GM12874 (cell line): ENCODE measurements around the gene NTRK1.

Experiments used
- TF ChIP-seq, protein P1 (sequence below): IDR thresholded peaks from 2 replicates; pipeline ENCODE4 v1.5.1; 2011; ENCODE audit warnings: low read depth, mild to moderate bottlenecking, control low read depth, low read length, moderate library complexity; ENCODE audit not compliant: insufficient read depth

NTRK1 gene

GRCh38 chr1:156927215-156928042 lies 66.8 kb downstream of the NTRK1 start:
- TF ChIP-seq, protein P1, sequence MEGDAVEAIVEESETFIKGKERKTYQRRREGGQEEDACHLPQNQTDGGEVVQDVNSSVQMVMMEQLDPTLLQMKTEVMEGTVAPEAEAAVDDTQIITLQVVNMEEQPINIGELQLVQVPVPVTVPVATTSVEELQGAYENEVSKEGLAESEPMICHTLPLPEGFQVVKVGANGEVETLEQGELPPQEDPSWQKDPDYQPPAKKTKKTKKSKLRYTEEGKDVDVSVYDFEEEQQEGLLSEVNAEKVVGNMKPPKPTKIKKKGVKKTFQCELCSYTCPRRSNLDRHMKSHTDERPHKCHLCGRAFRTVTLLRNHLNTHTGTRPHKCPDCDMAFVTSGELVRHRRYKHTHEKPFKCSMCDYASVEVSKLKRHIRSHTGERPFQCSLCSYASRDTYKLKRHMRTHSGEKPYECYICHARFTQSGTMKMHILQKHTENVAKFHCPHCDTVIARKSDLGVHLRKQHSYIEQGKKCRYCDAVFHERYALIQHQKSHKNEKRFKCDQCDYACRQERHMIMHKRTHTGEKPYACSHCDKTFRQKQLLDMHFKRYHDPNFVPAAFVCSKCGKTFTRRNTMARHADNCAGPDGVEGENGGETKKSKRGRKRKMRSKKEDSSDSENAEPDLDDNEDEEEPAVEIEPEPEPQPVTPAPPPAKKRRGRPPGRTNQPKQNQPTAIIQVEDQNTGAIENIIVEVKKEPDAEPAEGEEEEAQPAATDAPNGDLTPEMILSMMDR, result peak; percentile 69

- TF ChIP-seq, protein P1, result no peak
Measured at GRCh38 chr1:156928043-156928602, 67.5 kb downstream of the NTRK1 start.

DNA sequence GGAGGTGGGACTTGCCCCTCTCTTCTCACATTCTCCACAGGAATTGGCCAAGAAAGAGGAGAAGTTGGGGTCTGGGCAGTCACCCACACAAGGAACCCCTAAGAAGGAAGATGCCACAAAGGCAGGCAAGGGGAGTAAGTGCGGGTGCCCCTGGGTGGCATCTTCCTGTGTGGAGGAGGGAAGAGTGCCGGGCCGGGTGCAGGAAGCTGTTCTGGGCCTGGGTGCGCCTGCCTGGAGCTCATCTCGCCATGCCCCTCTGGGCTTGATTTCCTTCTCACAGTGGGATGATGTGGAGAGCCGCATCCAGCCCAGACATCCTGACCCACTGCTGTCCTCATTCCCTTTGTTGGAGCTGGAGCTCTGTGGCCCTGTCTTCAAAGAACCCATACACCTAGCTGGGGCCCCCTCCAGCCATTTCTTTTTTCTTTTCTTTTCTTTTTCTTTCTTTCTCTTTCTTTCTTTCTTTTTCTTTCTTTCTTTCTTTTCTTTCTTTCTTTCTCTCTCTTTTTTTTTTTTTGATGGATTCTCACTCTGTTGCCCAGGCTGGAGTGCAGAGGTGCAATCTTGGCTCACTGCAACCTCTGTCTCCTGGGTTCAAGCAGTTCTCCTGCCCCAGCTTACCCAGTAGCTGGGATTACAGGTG lies 69.1 kb downstream of the NTRK1 start:
- TF ChIP-seq, protein P1, result no peak

DNA sequence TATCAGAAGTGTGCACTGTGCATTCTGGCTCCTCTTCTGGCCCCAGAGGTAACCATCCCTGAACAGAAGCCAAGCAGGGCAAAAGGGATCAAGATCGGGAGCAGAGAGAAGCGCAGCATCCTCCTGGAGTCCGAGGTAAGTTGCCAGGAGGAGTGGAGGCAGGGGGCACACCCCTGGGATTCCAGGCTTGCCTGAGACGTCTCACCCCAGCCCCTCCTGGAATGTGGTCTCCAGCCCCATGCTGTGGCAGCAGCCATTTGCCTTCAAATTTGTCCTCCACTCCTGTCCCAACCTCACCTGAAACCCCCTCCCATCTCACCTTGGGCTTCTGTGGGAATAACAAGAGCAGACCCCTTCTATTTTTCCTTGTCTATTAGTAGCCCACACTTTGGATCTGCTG lies 69.8 kb downstream of the NTRK1 start:
- TF ChIP-seq, protein P1, result no peak
